ENCODE data around the gene MTX1.
"Not testable (repeated sequence)": the region's sequence is repeated elsewhere in the genome, so short reads cannot be mapped to it uniquely, and the experiment has no call there.

MTX1 gene

GRCh38 chr1:155188268-155188667, 20.2 kb upstream of the MTX1 start:
- DNase-seq (ENCODE audit: low spot score), result no peak

GRCh38 chr1:155189926-155190325, 18.6 kb upstream of the MTX1 start:
- DNase-seq (ENCODE audit: low spot score), result not testable (repeated sequence)

GRCh38 chr1:155191904-155192303, 16.6 kb upstream of the MTX1 start:
- DNase-seq (ENCODE audit: low spot score), result no peak

- no peak for DNase-seq (ENCODE audit: low spot score)
Observed at GRCh38 chr1:155192346-155193274, 15.9 kb upstream of the MTX1 start.

- DNase-seq (ENCODE audit: low spot score), result peak; percentile 94
Observed at GRCh38 chr1:155193275-155193990, 15.1 kb upstream of the MTX1 start.

GRCh38 chr1:155193991-155194240, 14.6 kb upstream of the MTX1 start:
- DNase-seq (ENCODE audit: low spot score), result not testable (repeated sequence)

GRCh38 chr1:155195201-155196102, 13.0 kb upstream of the MTX1 start:
- DNase-seq (ENCODE audit: low spot score), result no peak

- peak; percentile 90 for DNase-seq (ENCODE audit: low spot score)
Observed at GRCh38 chr1:155196103-155196892, 12.2 kb upstream of the MTX1 start.

GRCh38 chr1:155196893-155197638, 11.4 kb upstream of the MTX1 start:
- no peak for DNase-seq (ENCODE audit: low spot score)

GRCh38 chr1:155197901-155198546, 10.5 kb upstream of the MTX1 start:
- DNase-seq (ENCODE audit: low spot score), result no peak

- no peak for DNase-seq (ENCODE audit: low spot score)
Observed at GRCh38 chr1:155198547-155198906, 10.0 kb upstream of the MTX1 start.

GRCh38 chr1:155199792-155200191, 8.7 kb upstream of the MTX1 start:
- no peak for DNase-seq (ENCODE audit: low spot score)

- no peak for DNase-seq (ENCODE audit: low spot score)
Observed at GRCh38 chr1:155200920-155201319, 7.6 kb upstream of the MTX1 start.

GRCh38 chr1:155202198-155202597, 6.3 kb upstream of the MTX1 start:
- no peak for DNase-seq (ENCODE audit: low spot score)

GRCh38 chr1:155202731-155203515, 5.6 kb upstream of the MTX1 start:
- no peak for DNase-seq (ENCODE audit: low spot score)

GRCh38 chr1:155205035-155205434, 3.5 kb upstream of the MTX1 start:
- DNase-seq (ENCODE audit: low spot score), result no peak

- no peak for DNase-seq (ENCODE audit: low spot score)
Observed at GRCh38 chr1:155205969-155206593, 2.4 kb upstream of the MTX1 start.

- peak; percentile 87 for DNase-seq (ENCODE audit: low spot score)
Observed at GRCh38 chr1:155206891-155207805, 1.3 kb upstream of the MTX1 start.

Data from ecto neural progenitor cell (in vitro differentiated cells).